ENCODE results near the gene PLEKHA5.
"Not testable (repeated sequence)": the region's sequence is repeated elsewhere in the genome, so short reads cannot be mapped to it uniquely, and the experiment has no call there.

Gene PLEKHA5

GRCh38 chr12:19224746-19225145 is 95.2 kb downstream of the PLEKHA5 start:
- no peaks in the 10 kb centered on the region for H3K27me3 ChIP-seq (ENCODE audit: control insufficient read depth in 1 of 2, insufficient read depth in 1 of 2, low read length in 2 of 2)
- H3K4me1 ChIP-seq (ENCODE audit: control insufficient read depth, insufficient read depth, low read depth, low read length): peaks cover 2% of the 10 kb centered on the region
- H2BK12ac ChIP-seq (ENCODE audit: low read length in 2 of 2): no peak overlapping the region
- H3K18ac ChIP-seq (ENCODE audit: low read depth in 1 of 2, low read length in 2 of 2): no peak overlapping the region
- no peak overlapping the region for H3K23ac ChIP-seq (ENCODE audit: low read length in 2 of 2)
- H2BK120ac ChIP-seq (ENCODE audit: low read depth, low read length): no peak overlapping the region
- peak overlapping the region; percentile 23 for H2AK5ac ChIP-seq (ENCODE audit: low read length, severe bottlenecking)
- H2AFZ ChIP-seq (ENCODE audit: low read depth, low read length): no peak overlapping the region
- H3K27ac ChIP-seq (ENCODE audit: low read length, poor library complexity, severe bottlenecking): no peak overlapping the region
- no peaks in the 10 kb centered on the region for H3K9me3 ChIP-seq (ENCODE audit: control insufficient read depth, low read length)
- DNase-seq: no peak
- H3K4me2 ChIP-seq (ENCODE audit: low read length, poor library complexity, severe bottlenecking): no peak overlapping the region
- peaks cover 0 to 4% of the 10 kb centered on the region in 2 experiments for H3K36me3 ChIP-seq (ENCODE audit: control insufficient read depth in 1 of 2, insufficient read depth in 2 of 2, low read depth in 1 of 2, low read length in 2 of 2)
- no peak overlapping the region for H3K14ac ChIP-seq (ENCODE audit: low read length in 2 of 2)
- H2BK5ac ChIP-seq (ENCODE audit: low read depth, low read length, poor library complexity, severe bottlenecking): no peak overlapping the region
- no peak overlapping the region for H3K9ac ChIP-seq (ENCODE audit: low read length)
- H3K4me3 ChIP-seq (ENCODE audit: insufficient read depth in 1 of 2, low read depth in 1 of 2, low read length in 2 of 2): no peak overlapping the region
- H4K8ac ChIP-seq (ENCODE audit: low read length): no peak overlapping the region
- 98% methylated on average over 3 of the region's 3 CpGs for WGBS
- no peak overlapping the region for H4K91ac ChIP-seq (ENCODE audit: low read length)
- peaks cover 7% of the 10 kb centered on the region for H3K79me1 ChIP-seq (replicated peaks; ENCODE audit: low read length, poor library complexity, severe bottlenecking)
- no peak overlapping the region for H3K4ac ChIP-seq (ENCODE audit: low read depth in 1 of 2, low read length in 2 of 2)
- H2BK15ac ChIP-seq (ENCODE audit: low read depth, poor library complexity, severe bottlenecking): no peak overlapping the region

GRCh38 chr12:19227190-19227879 is 97.8 kb downstream of the PLEKHA5 start:
- Histone ChIP-seq H2BK15ac (ENCODE audit: low read depth, poor library complexity, severe bottlenecking) (no peak overlapping the region), H2AFZ (ENCODE audit: low read depth, low read length) (no peak overlapping the region), H4K91ac (ENCODE audit: low read length) (no peak overlapping the region), H3K18ac (ENCODE audit: low read depth in 1 of 2, low read length in 2 of 2) (no peak overlapping the region), H2BK120ac (ENCODE audit: low read depth, low read length) (no peak overlapping the region), H3K79me1 (replicated peaks; ENCODE audit: low read length, poor library complexity, severe bottlenecking) (peaks cover 13% of the 10 kb centered on the region), H3K14ac (ENCODE audit: low read length in 2 of 2) (no peak overlapping the region), H4K8ac (ENCODE audit: low read length) (no peak overlapping the region), H3K9me3 (ENCODE audit: control insufficient read depth, low read length) (no peaks in the 10 kb centered on the region), H2BK12ac (ENCODE audit: low read length in 2 of 2) (no peak overlapping the region), H3K36me3 (ENCODE audit: control insufficient read depth in 1 of 2, insufficient read depth in 2 of 2, low read depth in 1 of 2, low read length in 2 of 2) (peaks cover 0 to 12% of the 10 kb centered on the region in 2 experiments), H3K9ac (ENCODE audit: low read length) (no peak overlapping the region), H3K27ac (ENCODE audit: low read length, poor library complexity, severe bottlenecking) (peak overlapping the region; percentile 1), H3K27me3 (ENCODE audit: control insufficient read depth in 1 of 2, insufficient read depth in 1 of 2, low read length in 2 of 2) (no peaks in the 10 kb centered on the region), H3K23ac (ENCODE audit: low read length in 2 of 2) (no peak overlapping the region), H2AK5ac (ENCODE audit: low read length, severe bottlenecking) (no peak overlapping the region), H2BK5ac (ENCODE audit: low read depth, low read length, poor library complexity, severe bottlenecking) (no peak overlapping the region), H3K4me3 (ENCODE audit: insufficient read depth in 1 of 2, low read depth in 1 of 2, low read length in 2 of 2) (no peak overlapping the region), H3K4ac (ENCODE audit: low read depth in 1 of 2, low read length in 2 of 2) (no peak overlapping the region), H3K4me1 (ENCODE audit: control insufficient read depth, insufficient read depth, low read depth, low read length) (peaks cover 2% of the 10 kb centered on the region), H3K4me2 (ENCODE audit: low read length, poor library complexity, severe bottlenecking) (no peak overlapping the region)
- 83% methylated on average over 1 of the region's 2 CpGs for WGBS
- no peak for DNase-seq

GRCh38 chr12:19227880-19228210 is 98.3 kb downstream of the PLEKHA5 start:
- no peak for DNase-seq
- H3K27me3 ChIP-seq (ENCODE audit: control insufficient read depth in 1 of 2, insufficient read depth in 1 of 2, low read length in 2 of 2): no peaks in the 10 kb centered on the region
- no peak overlapping the region for H3K4ac ChIP-seq (ENCODE audit: low read depth in 1 of 2, low read length in 2 of 2)

DNA sequence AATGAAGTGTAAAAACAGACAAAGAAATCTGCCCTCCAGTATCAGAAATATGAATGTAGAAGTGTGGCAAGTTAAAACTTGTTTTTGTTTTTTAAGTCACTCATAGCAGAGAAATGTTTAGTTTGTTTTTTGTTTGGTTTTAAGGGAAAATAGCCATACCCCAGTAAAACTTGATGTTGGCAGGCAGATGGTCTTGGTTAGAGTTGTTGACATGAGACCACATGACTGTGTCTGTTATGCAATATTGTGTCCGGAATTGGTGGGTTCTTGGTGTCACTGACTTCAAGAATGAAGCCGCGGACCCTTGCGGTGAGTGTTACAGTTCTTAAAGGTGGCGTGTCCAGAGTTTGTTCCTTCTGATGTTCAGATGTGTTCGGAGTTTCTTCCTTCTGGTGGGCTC is 99.5 kb downstream of the PLEKHA5 start:
- peaks cover 13% of the 10 kb centered on the region for H3K79me1 ChIP-seq (replicated peaks; ENCODE audit: low read length, poor library complexity, severe bottlenecking)
- H3K18ac ChIP-seq (ENCODE audit: low read depth in 1 of 2, low read length in 2 of 2); H2BK5ac ChIP-seq (ENCODE audit: low read depth, low read length, poor library complexity, severe bottlenecking); H3K4ac ChIP-seq (ENCODE audit: low read depth in 1 of 2, low read length in 2 of 2); H3K9ac ChIP-seq (ENCODE audit: low read length); H3K14ac ChIP-seq (ENCODE audit: low read length in 2 of 2); H3K4me3 ChIP-seq (ENCODE audit: insufficient read depth in 1 of 2, low read depth in 1 of 2, low read length in 2 of 2); H3K9me3 ChIP-seq (ENCODE audit: control insufficient read depth, low read length); H2BK120ac ChIP-seq (ENCODE audit: low read depth, low read length); H2BK12ac ChIP-seq (ENCODE audit: low read length in 2 of 2); H2BK15ac ChIP-seq (ENCODE audit: low read depth, poor library complexity, severe bottlenecking); H3K27me3 ChIP-seq (ENCODE audit: control insufficient read depth in 1 of 2, insufficient read depth in 1 of 2, low read length in 2 of 2); H3K4me1 ChIP-seq (ENCODE audit: control insufficient read depth, insufficient read depth, low read depth, low read length); H2AFZ ChIP-seq (ENCODE audit: low read depth, low read length); H3K27ac ChIP-seq (ENCODE audit: low read length, poor library complexity, severe bottlenecking); H4K91ac ChIP-seq (ENCODE audit: low read length); H3K23ac ChIP-seq (ENCODE audit: low read length in 2 of 2); H2AK5ac ChIP-seq (ENCODE audit: low read length, severe bottlenecking); H4K8ac ChIP-seq (ENCODE audit: low read length); H3K4me2 ChIP-seq (ENCODE audit: low read length, poor library complexity, severe bottlenecking); DNase-seq: not testable (repeated sequence)
- WGBS: 99% methylated on average over 6 of the region's 6 CpGs
- peaks cover 0 to 12% of the 10 kb centered on the region in 2 experiments for H3K36me3 ChIP-seq (ENCODE audit: control insufficient read depth in 1 of 2, insufficient read depth in 2 of 2, low read depth in 1 of 2, low read length in 2 of 2)

More at GRCh38 chr12:19227880-19228210, 98.3 kb downstream of the PLEKHA5 start:
- Histone ChIP-seq H3K14ac (ENCODE audit: low read length in 2 of 2) (no peak overlapping the region), H2BK12ac (ENCODE audit: low read length in 2 of 2) (no peak overlapping the region), H2AFZ (ENCODE audit: low read depth, low read length) (no peak overlapping the region), H3K4me2 (ENCODE audit: low read length, poor library complexity, severe bottlenecking) (no peak overlapping the region), H3K79me1 (replicated peaks; ENCODE audit: low read length, poor library complexity, severe bottlenecking) (peaks cover 13% of the 10 kb centered on the region), H3K9ac (ENCODE audit: low read length) (no peak overlapping the region), H2BK5ac (ENCODE audit: low read depth, low read length, poor library complexity, severe bottlenecking) (no peak overlapping the region), H3K9me3 (ENCODE audit: control insufficient read depth, low read length) (no peaks in the 10 kb centered on the region), H3K23ac (ENCODE audit: low read length in 2 of 2) (no peak overlapping the region), H2BK15ac (ENCODE audit: low read depth, poor library complexity, severe bottlenecking) (no peak overlapping the region), H3K4me1 (ENCODE audit: control insufficient read depth, insufficient read depth, low read depth, low read length) (peaks cover 2% of the 10 kb centered on the region), H3K18ac (ENCODE audit: low read depth in 1 of 2, low read length in 2 of 2) (no peak overlapping the region), H2BK120ac (ENCODE audit: low read depth, low read length) (no peak overlapping the region), H3K4me3 (ENCODE audit: insufficient read depth in 1 of 2, low read depth in 1 of 2, low read length in 2 of 2) (no peak overlapping the region), H2AK5ac (ENCODE audit: low read length, severe bottlenecking) (no peak overlapping the region), H4K91ac (ENCODE audit: low read length) (no peak overlapping the region), H4K8ac (ENCODE audit: low read length) (no peak overlapping the region), H3K36me3 (ENCODE audit: control insufficient read depth in 1 of 2, insufficient read depth in 2 of 2, low read depth in 1 of 2, low read length in 2 of 2) (peaks cover 0 to 12% of the 10 kb centered on the region in 2 experiments), H3K27ac (ENCODE audit: low read length, poor library complexity, severe bottlenecking) (peak overlapping the region; percentile 1)
- no CpG with 5 or more reads among the region's 1 CpG for WGBS

Data from mesenchymal stem cell (in vitro differentiated cells and primary cell).